DND-41 (cell line): Measurements from ENCODE around the gene ATP5F1C.

ENCODE experiments used
- EZH2 ChIP-seq: IDR thresholded peaks from 3 replicates; pipeline ENCODE4 v1.6.1; 2012; ENCODE audit warnings: borderline replicate concordance, low read depth, mild to moderate bottlenecking, moderate library complexity, low read length, inconsistent platforms; ENCODE audit not compliant: severe bottlenecking
- TF ChIP-seq, protein P1 (sequence below): IDR thresholded peaks from 2 replicates; pipeline ENCODE4 v1.5.1; 2012; ENCODE audit warnings: borderline replicate concordance, low read length, moderate library complexity, mild to moderate bottlenecking; ENCODE audit not compliant: poor library complexity, severe bottlenecking; ENCODE audit errors: extremely low read depth

DNA sequence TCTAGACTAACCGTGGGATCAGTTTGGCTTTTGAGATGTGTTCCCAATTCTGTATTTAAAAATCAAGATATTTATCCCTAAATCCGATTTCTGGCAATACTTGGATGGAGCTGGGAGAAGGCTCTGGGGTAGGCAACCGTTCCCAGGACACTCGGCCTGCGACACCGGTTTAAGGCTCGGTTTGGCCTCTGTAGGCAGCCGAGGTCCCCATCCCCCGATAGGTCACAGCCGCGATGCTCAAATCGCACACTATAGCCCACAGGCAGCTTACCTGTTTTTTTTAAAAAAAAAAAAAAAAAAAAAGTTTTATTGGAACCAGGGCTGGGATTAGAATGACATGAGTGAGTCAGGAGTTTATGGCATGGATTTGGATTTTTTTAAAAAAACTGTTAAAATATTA, 29.6 kb downstream of the ATP5F1C start:
- TF ChIP-seq, protein P1, sequence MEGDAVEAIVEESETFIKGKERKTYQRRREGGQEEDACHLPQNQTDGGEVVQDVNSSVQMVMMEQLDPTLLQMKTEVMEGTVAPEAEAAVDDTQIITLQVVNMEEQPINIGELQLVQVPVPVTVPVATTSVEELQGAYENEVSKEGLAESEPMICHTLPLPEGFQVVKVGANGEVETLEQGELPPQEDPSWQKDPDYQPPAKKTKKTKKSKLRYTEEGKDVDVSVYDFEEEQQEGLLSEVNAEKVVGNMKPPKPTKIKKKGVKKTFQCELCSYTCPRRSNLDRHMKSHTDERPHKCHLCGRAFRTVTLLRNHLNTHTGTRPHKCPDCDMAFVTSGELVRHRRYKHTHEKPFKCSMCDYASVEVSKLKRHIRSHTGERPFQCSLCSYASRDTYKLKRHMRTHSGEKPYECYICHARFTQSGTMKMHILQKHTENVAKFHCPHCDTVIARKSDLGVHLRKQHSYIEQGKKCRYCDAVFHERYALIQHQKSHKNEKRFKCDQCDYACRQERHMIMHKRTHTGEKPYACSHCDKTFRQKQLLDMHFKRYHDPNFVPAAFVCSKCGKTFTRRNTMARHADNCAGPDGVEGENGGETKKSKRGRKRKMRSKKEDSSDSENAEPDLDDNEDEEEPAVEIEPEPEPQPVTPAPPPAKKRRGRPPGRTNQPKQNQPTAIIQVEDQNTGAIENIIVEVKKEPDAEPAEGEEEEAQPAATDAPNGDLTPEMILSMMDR = no peak
- TF ChIP-seq EZH2 = no peak
